Measurements from ENCODE around the gene FBXL19. TPM values are rescaled to one million over a fixed set of nuclear protein-coding genes. Genes with fewer than 3 reads are reported as not detected.

Gene FBXL19
- total RNA-seq, 1 experiment from 2014 or later: 84.3 TPM

GRCh38 chr16:30893744-30894539 lies 29.4 kb upstream of the FBXL19 start, which contains the start of gene BCL7C (continued):
- TF ChIP-seq, protein P1, sequence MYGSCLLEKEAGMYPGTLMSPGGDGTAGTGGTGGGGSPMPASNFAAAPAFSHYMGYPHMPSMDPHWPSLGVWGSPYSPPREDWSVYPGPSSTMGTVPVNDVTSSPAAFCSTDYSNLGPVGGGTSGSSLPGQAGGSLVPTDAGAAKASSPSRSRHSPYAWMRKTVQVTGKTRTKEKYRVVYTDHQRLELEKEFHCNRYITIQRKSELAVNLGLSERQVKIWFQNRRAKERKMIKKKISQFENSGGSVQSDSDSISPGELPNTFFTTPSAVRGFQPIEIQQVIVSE (CRISPR knock-in tag; IDR thresholded peaks at IDR 0.05; ENCODE audit: borderline replicate concordance): no peak
- TF ChIP-seq ZBTB21 (CRISPR knock-in tag; IDR thresholded peaks at IDR 0.05; ENCODE audit: borderline replicate concordance): no peak; the same call in 1 of the 2 replicates
- TF ChIP-seq, protein P2, sequence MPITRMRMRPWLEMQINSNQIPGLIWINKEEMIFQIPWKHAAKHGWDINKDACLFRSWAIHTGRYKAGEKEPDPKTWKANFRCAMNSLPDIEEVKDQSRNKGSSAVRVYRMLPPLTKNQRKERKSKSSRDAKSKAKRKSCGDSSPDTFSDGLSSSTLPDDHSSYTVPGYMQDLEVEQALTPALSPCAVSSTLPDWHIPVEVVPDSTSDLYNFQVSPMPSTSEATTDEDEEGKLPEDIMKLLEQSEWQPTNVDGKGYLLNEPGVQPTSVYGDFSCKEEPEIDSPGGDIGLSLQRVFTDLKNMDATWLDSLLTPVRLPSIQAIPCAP (CRISPR knock-in tag; IDR thresholded peaks at IDR 0.05): no peak
- TF ChIP-seq, protein P3, sequence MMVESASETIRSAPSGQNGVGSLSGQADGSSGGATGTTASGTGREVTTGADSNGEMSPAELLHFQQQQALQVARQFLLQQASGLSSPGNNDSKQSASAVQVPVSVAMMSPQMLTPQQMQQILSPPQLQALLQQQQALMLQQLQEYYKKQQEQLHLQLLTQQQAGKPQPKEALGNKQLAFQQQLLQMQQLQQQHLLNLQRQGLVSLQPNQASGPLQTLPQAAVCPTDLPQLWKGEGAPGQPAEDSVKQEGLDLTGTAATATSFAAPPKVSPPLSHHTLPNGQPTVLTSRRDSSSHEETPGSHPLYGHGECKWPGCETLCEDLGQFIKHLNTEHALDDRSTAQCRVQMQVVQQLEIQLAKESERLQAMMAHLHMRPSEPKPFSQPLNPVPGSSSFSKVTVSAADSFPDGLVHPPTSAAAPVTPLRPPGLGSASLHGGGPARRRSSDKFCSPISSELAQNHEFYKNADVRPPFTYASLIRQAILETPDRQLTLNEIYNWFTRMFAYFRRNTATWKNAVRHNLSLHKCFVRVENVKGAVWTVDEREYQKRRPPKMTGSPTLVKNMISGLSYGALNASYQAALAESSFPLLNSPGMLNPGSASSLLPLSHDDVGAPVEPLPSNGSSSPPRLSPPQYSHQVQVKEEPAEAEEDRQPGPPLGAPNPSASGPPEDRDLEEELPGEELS (CRISPR knock-in tag; IDR thresholded peaks at IDR 0.05): peak; percentile 86; the same call in 1 of the 2 replicates
- TF ChIP-seq, protein P4, sequence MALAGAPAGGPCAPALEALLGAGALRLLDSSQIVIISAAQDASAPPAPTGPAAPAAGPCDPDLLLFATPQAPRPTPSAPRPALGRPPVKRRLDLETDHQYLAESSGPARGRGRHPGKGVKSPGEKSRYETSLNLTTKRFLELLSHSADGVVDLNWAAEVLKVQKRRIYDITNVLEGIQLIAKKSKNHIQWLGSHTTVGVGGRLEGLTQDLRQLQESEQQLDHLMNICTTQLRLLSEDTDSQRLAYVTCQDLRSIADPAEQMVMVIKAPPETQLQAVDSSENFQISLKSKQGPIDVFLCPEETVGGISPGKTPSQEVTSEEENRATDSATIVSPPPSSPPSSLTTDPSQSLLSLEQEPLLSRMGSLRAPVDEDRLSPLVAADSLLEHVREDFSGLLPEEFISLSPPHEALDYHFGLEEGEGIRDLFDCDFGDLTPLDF (CRISPR knock-in tag; IDR thresholded peaks at IDR 0.05): no peak
- TF ChIP-seq CREM (CRISPR knock-in tag; IDR thresholded peaks at IDR 0.05): no peak
- TF ChIP-seq ATF3 (CRISPR knock-in tag; conservative IDR thresholded peaks at IDR 0.05): peak; percentile 78; the same call in 1 of the 2 replicates
- TF ChIP-seq, protein P5, sequence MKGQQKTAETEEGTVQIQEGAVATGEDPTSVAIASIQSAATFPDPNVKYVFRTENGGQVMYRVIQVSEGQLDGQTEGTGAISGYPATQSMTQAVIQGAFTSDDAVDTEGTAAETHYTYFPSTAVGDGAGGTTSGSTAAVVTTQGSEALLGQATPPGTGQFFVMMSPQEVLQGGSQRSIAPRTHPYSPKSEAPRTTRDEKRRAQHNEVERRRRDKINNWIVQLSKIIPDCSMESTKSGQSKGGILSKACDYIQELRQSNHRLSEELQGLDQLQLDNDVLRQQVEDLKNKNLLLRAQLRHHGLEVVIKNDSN (CRISPR knock-in tag; IDR thresholded peaks at IDR 0.05): peak; percentile 58; the same call in 1 of the 2 replicates
- TF ChIP-seq ZNF121 (CRISPR knock-in tag; IDR thresholded peaks at IDR 0.05): no peak
- TF ChIP-seq ERG (CRISPR knock-in tag; IDR thresholded peaks at IDR 0.05): 0 out of 2 replicates have a peak, but pooled peaks have one; percentile 33
- TF ChIP-seq ELF4 (CRISPR knock-in tag; IDR thresholded peaks at IDR 0.05; ENCODE audit: low read depth): no peak
- TF ChIP-seq, protein P6, sequence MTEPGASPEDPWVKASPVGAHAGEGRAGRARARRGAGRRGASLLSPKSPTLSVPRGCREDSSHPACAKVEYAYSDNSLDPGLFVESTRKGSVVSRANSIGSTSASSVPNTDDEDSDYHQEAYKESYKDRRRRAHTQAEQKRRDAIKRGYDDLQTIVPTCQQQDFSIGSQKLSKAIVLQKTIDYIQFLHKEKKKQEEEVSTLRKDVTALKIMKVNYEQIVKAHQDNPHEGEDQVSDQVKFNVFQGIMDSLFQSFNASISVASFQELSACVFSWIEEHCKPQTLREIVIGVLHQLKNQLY (CRISPR knock-in tag; IDR thresholded peaks at IDR 0.05): no peak
- no peak for TF ChIP-seq NR1H2 (CRISPR knock-in tag; IDR thresholded peaks at IDR 0.05)
- TF ChIP-seq ZNF416 (CRISPR knock-in tag; IDR thresholded peaks at IDR 0.05): peak; percentile 74; the same call in 1 of the 2 replicates
- peak; percentile 94 for TF ChIP-seq SP1 (CRISPR knock-in tag; conservative IDR thresholded peaks at IDR 0.05)
- no peak for TF ChIP-seq NR3C1 (CRISPR knock-in tag; conservative IDR thresholded peaks at IDR 0.05; ENCODE audit: low read depth)
- TF ChIP-seq IRF2 (CRISPR knock-in tag; IDR thresholded peaks at IDR 0.05; ENCODE audit: borderline replicate concordance, low read depth): peak; percentile 51; the same call in 1 of the 2 replicates
- TF ChIP-seq ATF2 (CRISPR knock-in tag; IDR thresholded peaks at IDR 0.05; ENCODE audit: borderline replicate concordance, low read depth): no peak
- TF ChIP-seq NFATC4 (CRISPR knock-in tag; IDR thresholded peaks at IDR 0.05): no peak
- no peak for TF ChIP-seq GRHL2 (CRISPR knock-in tag; IDR thresholded peaks at IDR 0.05; ENCODE audit: insufficient replicate concordance, severe bottlenecking)
- TF ChIP-seq, protein P7, sequence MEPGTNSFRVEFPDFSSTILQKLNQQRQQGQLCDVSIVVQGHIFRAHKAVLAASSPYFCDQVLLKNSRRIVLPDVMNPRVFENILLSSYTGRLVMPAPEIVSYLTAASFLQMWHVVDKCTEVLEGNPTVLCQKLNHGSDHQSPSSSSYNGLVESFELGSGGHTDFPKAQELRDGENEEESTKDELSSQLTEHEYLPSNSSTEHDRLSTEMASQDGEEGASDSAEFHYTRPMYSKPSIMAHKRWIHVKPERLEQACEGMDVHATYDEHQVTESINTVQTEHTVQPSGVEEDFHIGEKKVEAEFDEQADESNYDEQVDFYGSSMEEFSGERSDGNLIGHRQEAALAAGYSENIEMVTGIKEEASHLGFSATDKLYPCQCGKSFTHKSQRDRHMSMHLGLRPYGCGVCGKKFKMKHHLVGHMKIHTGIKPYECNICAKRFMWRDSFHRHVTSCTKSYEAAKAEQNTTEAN (CRISPR knock-in tag; IDR thresholded peaks at IDR 0.05): 0 out of 2 replicates have a peak, but pooled peaks have one; percentile 62
- no peak for TF ChIP-seq ZNF396 (CRISPR knock-in tag; IDR thresholded peaks at IDR 0.05; ENCODE audit: borderline replicate concordance)
- TF ChIP-seq NFE2L1 (CRISPR knock-in tag; IDR thresholded peaks at IDR 0.05): peak; percentile 85
- TF ChIP-seq ZNF138 (CRISPR knock-in tag; conservative IDR thresholded peaks at IDR 0.05): no peak
- peak; percentile 92; the same call in 1 of the 2 replicates for TF ChIP-seq FOXP1 (CRISPR knock-in tag; IDR thresholded peaks at IDR 0.05; ENCODE audit: borderline replicate concordance)

Data from WTC11 (cell line).